HG03457 (cell line): ENCODE results near the gene ADIPOQ.
"Not testable (repeated sequence)": the region's sequence is repeated elsewhere in the genome, so short reads cannot be mapped to it uniquely, and the experiment has no call there.

Experiments used
- ATAC-seq: cut with Tn5 transposase; IDR thresholded peaks from one replicate; pipeline ENCODE4 v1.9.1; 2021; ENCODE audit warnings: moderate number of reproducible peaks; ENCODE audit not compliant: unreplicated experiment

Gene ADIPOQ

GRCh38 chr3:186842426-186843038, at the start of gene ADIPOQ:
Gene ADIPOQ, plus strand, starts transcription at chr3:186842710. Its CDS starts 10,349 bp downstream, at chr3:186853059.
- no peak for ATAC-seq

- ATAC-seq, result no peak
Measured at GRCh38 chr3:186798239-186798874, 44.2 kb upstream of the ADIPOQ start.

GRCh38 chr3:186800285-186800684, 42.2 kb upstream of the ADIPOQ start:
- no peak for ATAC-seq

- no peak for ATAC-seq
Measured at GRCh38 chr3:186802701-186803100, 39.8 kb upstream of the ADIPOQ start.

- not testable (repeated sequence) for ATAC-seq
Measured at GRCh38 chr3:186803447-186803846, 39.1 kb upstream of the ADIPOQ start.

GRCh38 chr3:186806089-186807055, 36.1 kb upstream of the ADIPOQ start, which contains the start of gene RFC4:
Gene RFC4, minus strand, starts transcription at chr3:186806482. Its CDS starts 1,769 bp downstream, at chr3:186804713.
- peak; percentile 77 for ATAC-seq

- no peak for ATAC-seq
Measured at GRCh38 chr3:186807231-186807630, 35.3 kb upstream of the ADIPOQ start.

- no peak for ATAC-seq
Measured at GRCh38 chr3:186810336-186810996, 32.0 kb upstream of the ADIPOQ start.

- ATAC-seq, result not testable (repeated sequence)
Measured at GRCh38 chr3:186811313-186811712, 31.2 kb upstream of the ADIPOQ start.

- no peak for ATAC-seq
Measured at GRCh38 chr3:186814100-186814499, 28.4 kb upstream of the ADIPOQ start.

- no peak for ATAC-seq
Measured at GRCh38 chr3:186815435-186815834, 27.1 kb upstream of the ADIPOQ start.

GRCh38 chr3:186818516-186818915, 24.0 kb upstream of the ADIPOQ start:
- no peak for ATAC-seq

- no peak for ATAC-seq
Measured at GRCh38 chr3:186818956-186819355, 23.6 kb upstream of the ADIPOQ start.

- no peak for ATAC-seq
Measured at GRCh38 chr3:186821429-186822387, 20.8 kb upstream of the ADIPOQ start.

GRCh38 chr3:186822388-186822759, 20.1 kb upstream of the ADIPOQ start:
- ATAC-seq, result not testable (repeated sequence)

GRCh38 chr3:186823386-186823785, 19.1 kb upstream of the ADIPOQ start:
- no peak for ATAC-seq

- no peak for ATAC-seq
Measured at GRCh38 chr3:186824430-186825139, 17.9 kb upstream of the ADIPOQ start.

- no peak for ATAC-seq
Measured at GRCh38 chr3:186825294-186825821, 17.2 kb upstream of the ADIPOQ start.

- no peak for ATAC-seq
Measured at GRCh38 chr3:186825872-186826409, 16.6 kb upstream of the ADIPOQ start.
